HG03460 (cell line): ENCODE measurements around the gene TPPP2.
A peak's percentile ranks its signal among the peaks of the same experiment; 100 is the strongest.
"Not testable (repeated sequence)": the region's sequence is repeated elsewhere in the genome, so short reads cannot be mapped to it uniquely, and the experiment has no call there.

Experiments used
- ATAC-seq: cut with Tn5 transposase; IDR thresholded peaks from one replicate; pipeline ENCODE4 v1.9.1; 2021; ENCODE audit not compliant: unreplicated experiment

Gene TPPP2

DNA sequence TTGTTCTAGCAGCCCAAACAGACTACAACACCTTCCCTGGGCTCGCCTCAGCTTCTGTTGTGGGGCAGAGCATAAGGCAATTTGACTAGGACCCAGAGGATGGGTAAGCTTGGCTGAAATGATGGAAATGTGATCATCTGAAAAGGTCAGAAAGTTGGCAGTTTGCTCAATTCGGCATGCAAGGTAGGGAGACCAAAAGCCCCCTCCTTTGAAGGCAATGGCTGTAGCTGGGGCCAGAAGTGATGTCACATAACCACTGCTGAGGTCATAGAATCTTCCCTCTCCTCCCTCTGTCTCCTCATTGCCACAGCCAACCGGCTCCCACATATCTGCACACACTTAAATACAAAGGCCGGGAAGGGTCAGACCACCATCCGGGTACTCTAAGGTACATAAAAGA, at the start of gene TPPP2:
TPPP2 (plus strand) TSS at position 301 of the 400 bp plus-strand sequence. CDS start 365 bp downstream, outside the sequence.
- no peak for ATAC-seq

DNA sequence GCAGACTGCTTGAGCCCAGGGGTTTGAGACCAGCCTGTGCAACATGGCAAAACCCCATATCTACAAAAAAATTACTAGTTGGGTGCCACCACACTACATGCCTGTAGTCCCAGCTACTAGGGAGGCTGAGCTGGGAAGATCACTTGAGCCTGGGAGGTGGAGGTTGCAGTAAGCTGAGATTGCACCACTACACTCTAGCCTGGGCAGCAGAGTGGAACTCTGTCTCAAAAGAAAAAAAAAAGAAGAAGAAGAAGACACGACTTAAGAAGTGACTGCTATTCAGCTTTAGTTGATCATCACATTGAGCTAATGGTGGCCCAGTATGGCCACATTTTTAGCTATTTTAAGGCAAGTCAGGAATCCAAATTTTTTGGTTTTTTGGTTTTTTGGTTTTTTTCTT, 49.1 kb upstream of the TPPP2 start:
- no peak for ATAC-seq

GRCh38 chr14:20982646-20983369, 47.2 kb upstream of the TPPP2 start:
- ATAC-seq, result no peak

- not testable (repeated sequence) for ATAC-seq
These were observed 44.4 kb upstream of the TPPP2 start for GRCh38 chr14:20985650-20986049.

GRCh38 chr14:20986811-20987210, 43.2 kb upstream of the TPPP2 start:
- no peak for ATAC-seq

- ATAC-seq, result no peak
These were observed 41.1 kb upstream of the TPPP2 start for GRCh38 chr14:20988717-20989470.

GRCh38 chr14:20989471-20989786, 40.6 kb upstream of the TPPP2 start:
- ATAC-seq, result no peak

- peak; percentile 94 for ATAC-seq
These were observed 40.0 kb upstream of the TPPP2 start, which contains the start of gene METTL17 for GRCh38 chr14:20989787-20990600. METTL17 (plus strand) TSS chr14:20989980; CDS start chr14:20990003, 23 bp downstream.

DNA sequence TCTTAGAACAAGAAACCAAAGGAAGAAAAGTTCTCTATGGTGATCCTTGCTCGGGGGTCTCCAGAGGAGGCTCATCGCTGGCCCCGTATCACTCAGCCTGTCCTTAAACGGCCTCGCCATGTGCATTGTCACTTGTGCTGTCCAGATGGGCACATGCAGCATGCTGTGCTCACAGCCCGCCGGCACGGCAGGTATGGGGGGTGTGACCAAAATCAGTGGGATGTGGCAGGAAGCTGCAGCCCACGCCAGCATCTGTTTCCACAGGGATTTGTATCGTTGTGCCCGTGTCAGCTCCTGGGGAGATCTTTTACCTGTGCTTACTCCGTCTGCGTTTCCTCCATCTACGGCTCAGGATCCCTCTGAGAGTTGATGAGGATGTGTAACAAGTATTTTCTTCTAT, 33.5 kb upstream of the TPPP2 start:
- no peak for ATAC-seq

- no peak for ATAC-seq
These were observed 32.9 kb upstream of the TPPP2 start for GRCh38 chr14:20997115-20997514.

DNA sequence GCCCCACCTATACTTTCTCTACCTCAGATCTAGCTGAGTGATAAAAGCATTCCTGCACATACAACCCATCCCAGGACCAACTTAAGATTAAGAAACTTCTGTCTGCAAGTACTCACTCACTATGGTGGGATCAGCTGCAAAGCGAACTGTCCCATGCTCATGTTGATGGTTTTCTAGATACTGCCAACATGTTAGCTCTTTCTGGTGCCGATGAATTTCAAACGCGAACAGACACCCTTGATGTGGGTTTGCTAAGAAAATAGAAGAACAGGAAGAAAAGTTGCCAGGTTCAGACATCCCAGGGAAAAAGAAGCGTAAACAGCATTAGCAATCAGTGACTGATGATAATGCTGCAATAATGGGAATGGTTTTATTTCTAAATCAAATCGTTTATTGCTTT, 32.5 kb upstream of the TPPP2 start:
- ATAC-seq, result no peak

- no peak for ATAC-seq
These were observed 31.9 kb upstream of the TPPP2 start for GRCh38 chr14:20998139-20998538.

GRCh38 chr14:20998674-20999366, 31.2 kb upstream of the TPPP2 start, which contains the start of gene SLC39A2:
SLC39A2 (plus strand) TSS chr14:20999293; CDS start chr14:20999447, 154 bp downstream.
- ATAC-seq, result no peak

- no peak for ATAC-seq
These were observed 30.4 kb upstream of the TPPP2 start for GRCh38 chr14:20999591-20999990.

GRCh38 chr14:21001218-21001617, 28.8 kb upstream of the TPPP2 start:
- no peak for ATAC-seq

- ATAC-seq, result no peak
These were observed 26.1 kb upstream of the TPPP2 start for GRCh38 chr14:21003788-21004346.

- not testable (repeated sequence) for ATAC-seq
These were observed 20.3 kb upstream of the TPPP2 start for GRCh38 chr14:21009721-21010120.

- no peak for ATAC-seq
These were observed 18.9 kb upstream of the TPPP2 start for GRCh38 chr14:21011136-21011535.

- no peak for ATAC-seq
These were observed 15.2 kb upstream of the TPPP2 start for GRCh38 chr14:21014761-21015190.

GRCh38 chr14:21015312-21015711, 14.7 kb upstream of the TPPP2 start:
- ATAC-seq, result no peak
